K562 (cell line): Measurements from ENCODE around the gene ZNF569.
"Not testable (repeated sequence)": the region's sequence is repeated elsewhere in the genome, so short reads cannot be mapped to it uniquely, and the experiment has no call there.

Experiments used
- BCL6 ChIP-seq: fragments of 250-450 bp; sonication (Bioruptor Pico); IDR thresholded peaks from 2 replicates; pipeline ENCODE4 v1.4.0; 2020
- CTCF ChIP-seq, 3 experiments: IDR thresholded peaks in 2 of 3; conservative IDR thresholded peaks in 1 of 3; 2 replicates each; pipeline ENCODE4 v1.5.1; 2011 to 2012; ENCODE audit warnings: low read length in 3 of 3, mild to moderate bottlenecking in 3 of 3, control low read depth in 2 of 3, improper control_type of control experiment in 1 of 3, inconsistent platforms in 1 of 3, low read depth in 1 of 3, mixed read lengths in 1 of 3, moderate library complexity in 1 of 3; ENCODE audit not compliant: insufficient read depth in 2 of 3
- ETV6 ChIP-seq, 3 experiments: fragments of 150-350 bp in 1 of 3; sonication (generic) in 1 of 3; formaldehyde crosslinking in 1 of 3; IDR thresholded peaks; 2 replicates each; pipeline versions ENCODE4 v1.6.1 to v1.8.0; 2014 to 2022; ENCODE audit warnings: borderline replicate concordance in 2 of 3, low read depth in 2 of 3, antibody characterized with exemption in 1 of 3, low read length in 1 of 3, mild to moderate bottlenecking in 1 of 3, missing genetic modification reagents in 1 of 3

- TF ChIP-seq BCL6 (CRISPR knock-in tag); CTCF (IDR thresholded peaks at IDR 0.05 in 2 of 3, conservative IDR thresholded peaks at IDR 0.05 in 1 of 3; ENCODE audit: insufficient read depth in 2 of 3, low read depth in 1 of 3, low read length in 3 of 3); ETV6 (IDR thresholded peaks at IDR 0.05; ENCODE audit: borderline replicate concordance in 1 of 2, low read depth in 2 of 2, low read length in 1 of 2); ETV6 (CRISPR knock-in tag; IDR thresholded peaks at IDR 0.05; ENCODE audit: borderline replicate concordance): not testable (repeated sequence)
Observed at GRCh38 chr19:37406140-37406846, 61.0 kb downstream of the ZNF569 start.
